ENCODE data around the gene GPR148.

The GPR148 gene

GRCh38 chr2:130769343-130769907, 40.6 kb downstream of the GPR148 start:
- no peak for DNase-seq (ENCODE audit: low read depth)

DNA sequence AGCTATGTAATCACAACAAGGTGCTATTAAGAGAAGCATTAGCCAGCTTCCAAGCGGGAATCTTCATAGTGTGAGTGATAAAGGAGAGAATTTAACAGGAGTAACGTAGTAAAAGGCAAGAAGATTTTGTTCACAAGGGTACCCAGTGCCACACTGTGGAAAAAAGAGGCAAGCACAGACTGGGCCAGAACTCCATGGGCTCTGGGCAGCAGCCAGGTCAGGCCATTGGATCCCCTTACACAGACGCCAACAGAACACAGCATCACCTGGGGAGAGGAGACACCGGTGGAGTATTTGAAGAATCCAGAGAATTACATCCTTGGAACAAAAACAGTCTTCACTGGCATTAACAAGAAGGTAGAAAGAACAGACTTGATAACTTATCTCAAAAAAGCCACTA, 47.7 kb downstream of the GPR148 start:
- DNase-seq (ENCODE audit: low read depth) = no peak

DNA sequence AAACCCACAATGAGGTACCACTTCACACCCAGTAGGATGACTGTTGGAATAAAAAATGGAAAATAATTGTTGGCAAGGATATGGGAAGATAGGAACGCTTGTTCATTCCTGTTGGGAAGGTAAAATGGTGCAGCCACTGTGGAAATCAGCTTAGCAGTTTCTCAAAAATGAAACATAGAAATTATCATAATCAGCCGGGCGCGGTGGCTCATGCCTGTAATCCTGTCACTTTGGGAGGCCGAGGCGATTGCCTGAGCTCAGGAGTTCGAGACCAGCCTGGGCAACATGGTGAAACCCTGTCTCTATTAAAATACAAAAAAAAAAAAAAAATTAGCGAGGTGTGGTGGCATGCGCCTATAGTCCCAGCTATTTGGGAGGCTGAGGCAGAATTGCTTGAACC, 49.9 kb downstream of the GPR148 start:
- no peak for DNase-seq (ENCODE audit: low read depth)
